ENCODE measurements around the gene TRIM50.
"Not testable (repeated sequence)": the region's sequence is repeated elsewhere in the genome, so short reads cannot be mapped to it uniquely, and the experiment has no call there.

TRIM50 gene

DNA sequence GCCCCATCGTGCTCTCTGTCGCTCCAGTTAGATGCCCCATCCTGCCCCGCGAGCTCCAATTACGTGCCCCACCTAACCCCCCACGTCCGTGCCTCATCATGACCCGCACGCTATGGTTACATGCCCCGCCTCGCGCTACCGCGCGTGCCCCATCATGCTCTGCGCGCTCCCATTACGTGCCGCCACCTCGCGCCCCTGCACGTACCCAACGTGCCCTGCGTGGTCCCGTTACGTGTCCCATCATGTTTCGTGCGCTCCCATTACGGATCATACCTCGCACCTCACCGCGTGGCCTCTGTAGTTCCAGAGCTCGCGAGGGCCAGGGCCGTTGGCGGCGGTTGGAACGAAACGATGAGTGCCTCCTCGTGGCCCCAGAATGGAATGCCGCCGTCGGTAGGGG, at the start of gene TRIM50, which contains the start of gene FKBP6:
Gene TRIM50 (minus strand): TSS at position 161 of the 400 bp plus-strand sequence. CDS start 3,295 bp downstream, outside the sequence.
Gene FKBP6 (plus strand): TSS at position 240 of the 400 bp plus-strand sequence. CDS start 268 bp downstream, outside the sequence.
- DNase-seq = not testable (repeated sequence)

DNA sequence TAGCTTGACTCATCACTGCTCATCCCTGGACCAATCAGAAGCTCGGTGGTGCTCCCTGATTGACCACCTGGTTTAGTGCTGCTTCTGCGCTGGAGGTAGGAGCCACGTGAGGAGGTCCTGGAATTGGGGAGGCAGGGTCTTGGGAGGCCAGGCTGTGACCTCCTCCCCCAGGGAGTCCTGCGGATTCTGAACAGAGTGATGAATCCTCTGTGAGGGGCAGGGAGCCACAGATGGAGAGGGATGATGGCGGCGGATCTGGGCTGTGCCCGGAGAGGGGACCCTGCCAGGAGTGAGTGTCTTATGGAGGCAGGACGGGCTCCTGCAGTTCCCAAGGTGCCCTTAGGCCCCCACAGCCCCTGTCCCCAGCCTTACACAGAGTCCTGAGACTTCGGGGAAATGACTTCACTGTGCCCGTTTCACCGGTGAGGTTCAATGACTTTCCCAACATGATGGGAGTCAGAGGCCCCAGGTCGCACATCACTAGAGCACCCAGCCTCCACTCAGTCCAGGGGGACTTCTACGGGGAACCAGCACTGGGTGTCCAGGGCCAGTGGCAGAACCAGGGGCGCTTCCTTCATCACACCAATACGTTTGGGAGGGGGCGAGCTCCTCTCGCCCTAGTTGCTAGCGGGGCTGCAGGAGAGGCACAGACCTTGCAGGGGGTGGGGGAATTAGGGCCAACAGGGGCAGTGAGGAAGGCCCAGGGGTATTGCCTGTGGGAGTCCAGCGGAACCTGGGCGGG, 49.0 kb upstream of the TRIM50 start:
- DNase-seq = no peak

DNA sequence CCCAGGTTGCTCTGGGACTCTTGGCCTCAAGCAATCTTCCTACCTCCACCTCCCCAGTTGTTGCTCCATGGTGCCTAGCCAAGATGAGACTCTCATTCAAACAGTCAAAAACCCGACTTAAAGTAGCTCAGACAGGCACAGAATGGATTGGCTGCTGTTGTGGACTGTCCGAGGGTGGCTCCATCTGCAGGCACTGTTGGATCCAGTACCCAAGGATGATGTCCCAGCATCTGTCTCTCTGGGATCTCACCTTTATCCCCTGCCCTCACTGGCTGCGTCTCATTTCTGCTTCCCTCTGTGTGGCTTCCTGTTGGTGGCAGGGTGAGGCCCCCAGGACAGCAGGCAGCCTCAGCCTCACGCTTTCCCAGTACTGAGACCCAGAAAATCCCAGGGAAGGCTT, 48.4 kb upstream of the TRIM50 start:
- DNase-seq = not testable (repeated sequence)

DNA sequence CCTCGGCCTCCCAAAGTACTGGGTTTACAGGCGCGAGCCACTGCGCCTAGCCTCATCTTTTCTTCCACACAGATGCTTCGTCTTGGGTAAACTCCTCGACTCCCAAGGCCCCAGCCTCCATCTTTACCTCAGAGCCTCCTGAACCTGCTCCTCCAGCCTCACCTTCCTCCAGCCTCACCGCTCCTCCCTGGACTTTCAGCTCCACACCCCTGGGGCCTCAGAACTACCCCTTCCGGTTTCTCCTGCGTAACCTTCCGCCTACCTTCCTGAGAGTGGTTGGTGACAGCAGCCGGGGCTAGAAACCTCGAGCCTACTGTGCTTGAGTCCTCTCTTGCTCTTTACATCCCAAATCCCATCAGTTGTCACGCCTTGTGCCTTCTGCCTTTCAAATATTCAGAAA, 45.9 kb upstream of the TRIM50 start:
- no peak for DNase-seq

DNA sequence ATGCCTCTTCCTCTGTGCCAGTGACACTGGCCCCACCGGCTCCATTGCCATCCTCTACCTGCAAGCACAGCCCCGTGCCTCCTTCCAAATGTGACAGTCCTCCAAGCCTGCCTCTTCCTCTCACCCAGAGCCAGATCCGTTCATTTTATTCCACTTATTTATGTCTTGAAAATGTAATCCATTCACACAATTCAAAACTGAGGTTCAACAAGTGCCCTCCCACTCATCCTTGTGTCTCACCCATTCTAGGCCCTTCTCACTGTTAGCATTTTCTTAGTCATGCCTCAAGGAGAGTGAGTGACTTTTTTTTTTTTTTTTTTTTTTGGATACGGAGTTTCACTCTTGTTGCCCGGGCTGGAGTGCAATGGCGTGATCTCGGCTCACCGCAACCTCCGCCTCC, 41.7 kb upstream of the TRIM50 start:
- no peak for DNase-seq

DNA sequence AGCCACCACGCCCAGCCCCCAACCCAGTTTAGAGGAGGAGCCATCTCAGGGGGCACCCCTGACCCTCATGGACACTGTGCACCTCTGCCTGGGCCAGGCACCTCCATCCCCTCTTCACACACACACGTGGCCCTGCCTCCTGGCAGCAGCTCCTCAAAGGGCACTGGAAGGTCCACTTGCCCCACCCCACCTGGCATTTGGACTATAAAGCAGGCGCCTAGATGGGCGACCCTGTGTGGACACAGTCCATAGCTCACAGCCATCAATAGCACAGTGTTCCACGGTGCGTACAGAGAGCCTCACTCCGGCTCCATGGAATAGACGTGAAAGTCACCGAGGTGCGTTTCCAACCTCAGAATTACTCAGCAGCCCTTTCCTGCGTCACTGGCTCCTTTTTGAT, 41.1 kb upstream of the TRIM50 start:
- no peak for DNase-seq

DNA sequence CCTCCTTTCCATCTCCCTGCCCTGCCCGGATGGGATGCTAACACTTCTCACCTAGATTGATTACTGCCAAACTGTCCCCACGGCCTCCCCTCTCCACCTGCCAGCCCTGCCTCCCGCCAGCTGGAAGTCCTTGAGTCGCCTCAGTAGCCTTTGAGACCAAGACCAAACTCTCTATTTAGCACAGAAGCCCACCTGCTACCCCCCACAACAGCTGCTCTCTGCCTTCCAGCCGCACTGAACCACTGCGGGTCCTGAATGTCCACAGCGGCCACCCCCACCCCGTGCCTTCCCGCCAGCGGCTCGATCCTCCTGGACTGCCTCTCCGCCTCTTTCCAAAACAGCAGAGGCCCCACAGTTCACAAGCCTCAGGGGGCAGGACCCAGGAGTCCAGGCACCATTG, 39.1 kb upstream of the TRIM50 start:
- no peak for DNase-seq

DNA sequence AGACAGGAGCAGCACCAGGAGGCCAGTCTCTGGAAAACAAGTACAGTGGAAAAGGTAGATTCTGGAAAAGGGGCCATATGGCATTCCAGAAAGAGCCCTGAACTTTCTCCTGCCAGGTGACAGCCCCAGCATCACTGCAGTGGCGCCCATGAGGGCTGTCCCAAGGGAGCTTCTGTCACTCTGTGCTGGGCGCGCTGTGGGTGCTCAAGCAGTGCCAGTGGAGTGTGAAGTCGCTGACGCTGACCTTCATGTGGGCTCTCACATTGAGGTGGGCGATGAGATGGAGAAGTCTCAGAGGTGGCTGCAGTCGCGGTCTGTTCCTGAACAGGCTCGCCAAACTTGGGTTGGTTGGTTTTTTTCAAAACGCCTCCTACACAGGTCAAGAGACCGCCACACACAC, 38.2 kb upstream of the TRIM50 start:
- DNase-seq = no peak

DNA sequence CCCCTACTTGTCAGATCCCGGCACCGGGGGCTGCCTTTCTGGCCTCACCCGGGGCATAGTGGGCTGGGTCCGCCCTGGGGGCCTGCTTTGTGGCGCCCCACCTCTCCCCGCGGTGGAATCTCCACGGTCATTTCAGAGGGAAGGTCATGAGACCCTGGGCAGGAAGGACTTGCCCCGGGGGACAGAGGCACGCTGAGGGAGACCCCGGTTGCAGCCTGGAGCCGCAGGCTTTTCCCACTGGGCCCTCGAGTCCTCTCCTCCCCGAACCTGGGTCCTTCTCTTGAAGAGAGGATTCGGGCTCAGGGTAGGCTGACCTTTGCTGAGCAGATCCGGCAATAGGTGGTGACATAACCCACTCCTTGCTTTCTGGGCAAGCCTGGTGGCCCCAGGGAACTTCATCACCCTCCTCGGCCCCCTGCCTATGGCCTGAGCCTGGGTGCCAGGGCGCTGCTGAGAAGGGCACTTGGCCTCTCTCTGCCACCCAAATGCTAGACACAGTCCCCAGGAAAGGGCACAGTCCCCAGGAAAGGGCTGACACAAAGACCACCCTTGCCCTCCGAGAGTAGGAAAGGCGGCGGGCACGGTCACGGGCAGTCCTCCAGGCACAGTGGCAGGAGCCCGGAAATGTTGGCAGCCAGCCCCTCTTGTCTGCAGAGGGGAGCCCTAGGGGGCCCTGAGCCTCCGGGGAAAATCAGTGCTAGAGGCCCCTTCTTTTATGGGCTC, 36.3 kb upstream of the TRIM50 start:
- DNase-seq = no peak

DNA sequence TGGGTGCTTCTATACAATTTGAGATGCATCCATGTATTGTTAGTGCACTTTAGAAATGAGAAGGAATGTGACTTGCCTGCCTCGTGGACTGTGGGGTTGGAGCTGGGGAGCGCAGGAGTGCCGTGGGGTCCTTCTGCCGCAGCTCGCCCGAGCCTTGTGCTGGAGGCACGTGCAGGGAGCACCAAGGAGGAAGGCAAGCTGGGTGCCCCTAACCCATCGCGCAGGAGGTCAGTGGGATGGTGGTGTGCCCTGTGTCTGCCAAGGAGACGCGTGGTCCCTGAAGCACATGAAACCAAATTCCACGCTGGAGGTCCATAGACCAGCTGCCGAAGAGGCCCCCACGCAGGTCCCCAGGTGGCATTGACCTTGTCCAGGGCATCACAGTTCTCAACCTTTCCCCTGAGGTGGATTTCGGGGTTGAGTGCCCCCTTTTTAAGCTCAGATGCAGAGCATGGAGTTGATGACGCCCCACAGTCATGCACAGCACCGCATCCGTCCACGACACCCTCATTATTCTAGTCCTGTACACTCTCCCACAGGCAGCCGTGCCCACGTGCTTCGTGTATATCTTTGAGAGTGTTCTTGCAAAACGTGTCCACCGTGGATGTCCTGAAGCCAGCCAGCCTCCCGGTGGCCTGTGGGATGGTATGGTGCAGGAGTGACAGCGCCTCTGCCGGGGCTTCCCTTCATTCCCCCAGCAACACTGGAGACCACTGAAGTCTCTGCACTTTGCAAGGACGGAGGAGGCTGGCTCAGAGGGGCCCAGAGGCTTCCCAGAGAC, 35.5 kb upstream of the TRIM50 start:
- no peak for DNase-seq

DNA sequence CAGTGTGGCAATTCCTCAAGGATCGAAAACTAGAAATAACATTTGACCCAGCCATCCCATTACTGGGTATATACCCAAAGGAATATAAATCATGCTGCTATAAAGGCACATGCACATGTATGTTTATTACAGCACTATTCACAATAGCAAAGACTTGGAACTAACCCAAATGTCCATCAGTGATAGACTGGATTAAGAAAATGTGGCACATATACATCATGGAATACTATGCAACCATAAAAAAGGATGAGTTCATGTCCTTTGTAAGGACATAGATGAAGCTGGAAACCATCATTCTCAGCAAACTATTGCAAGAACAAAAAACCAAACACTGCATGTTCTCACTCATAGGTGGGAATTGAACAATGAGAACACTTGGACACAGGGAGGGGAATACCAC, 32.7 kb upstream of the TRIM50 start:
- DNase-seq = not testable (repeated sequence)

DNA sequence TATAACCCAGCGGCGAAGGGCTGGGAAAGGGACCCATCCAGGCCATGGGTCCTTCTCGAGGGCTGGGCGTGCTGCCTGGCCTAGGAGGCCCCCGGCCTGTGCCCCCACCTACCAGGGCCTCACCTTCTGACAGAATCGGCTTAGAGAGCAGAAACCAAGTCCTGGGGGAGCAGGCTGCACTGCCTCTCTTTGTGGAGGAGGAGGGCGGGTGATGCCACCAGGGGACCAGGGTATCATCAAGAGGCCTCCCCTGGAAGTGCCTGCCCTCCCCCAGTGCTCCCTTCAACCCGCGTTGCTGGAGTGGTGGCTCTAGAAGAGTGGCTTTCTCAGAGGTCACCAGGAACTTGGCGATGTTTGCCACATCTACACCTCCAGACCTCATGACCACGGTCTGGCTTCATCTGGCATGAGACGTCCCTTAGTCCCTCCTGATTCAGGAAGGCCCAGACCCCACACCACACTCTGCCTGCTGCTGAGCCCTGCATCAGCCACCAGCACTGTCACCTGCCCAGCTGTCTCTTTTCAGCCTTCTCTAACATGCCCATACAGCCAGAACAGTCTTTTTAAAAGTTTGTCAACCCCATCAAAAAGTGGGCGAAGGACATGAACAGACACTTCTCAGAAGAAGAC, 32.0 kb upstream of the TRIM50 start:
- DNase-seq = no peak

DNA sequence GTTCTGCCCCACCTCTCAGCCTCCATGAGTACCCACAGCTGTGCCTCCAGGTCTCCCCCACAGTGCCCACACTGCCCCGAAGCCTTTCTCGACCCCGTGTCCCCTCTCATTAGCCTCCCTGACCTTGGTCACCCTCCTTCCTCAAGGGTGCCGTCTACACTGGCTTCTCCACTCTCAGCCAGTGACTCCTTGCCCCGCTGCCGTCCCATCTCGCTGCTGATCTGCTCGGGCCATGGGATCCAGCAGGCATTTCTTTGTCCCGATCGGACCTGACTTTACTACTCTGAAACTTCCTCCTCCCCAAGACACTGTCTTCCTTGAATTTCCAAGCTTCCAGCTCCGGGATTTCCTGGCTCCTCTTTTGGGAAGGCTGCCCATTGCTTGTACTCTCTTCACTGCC, 31.4 kb upstream of the TRIM50 start:
- DNase-seq = no peak

DNA sequence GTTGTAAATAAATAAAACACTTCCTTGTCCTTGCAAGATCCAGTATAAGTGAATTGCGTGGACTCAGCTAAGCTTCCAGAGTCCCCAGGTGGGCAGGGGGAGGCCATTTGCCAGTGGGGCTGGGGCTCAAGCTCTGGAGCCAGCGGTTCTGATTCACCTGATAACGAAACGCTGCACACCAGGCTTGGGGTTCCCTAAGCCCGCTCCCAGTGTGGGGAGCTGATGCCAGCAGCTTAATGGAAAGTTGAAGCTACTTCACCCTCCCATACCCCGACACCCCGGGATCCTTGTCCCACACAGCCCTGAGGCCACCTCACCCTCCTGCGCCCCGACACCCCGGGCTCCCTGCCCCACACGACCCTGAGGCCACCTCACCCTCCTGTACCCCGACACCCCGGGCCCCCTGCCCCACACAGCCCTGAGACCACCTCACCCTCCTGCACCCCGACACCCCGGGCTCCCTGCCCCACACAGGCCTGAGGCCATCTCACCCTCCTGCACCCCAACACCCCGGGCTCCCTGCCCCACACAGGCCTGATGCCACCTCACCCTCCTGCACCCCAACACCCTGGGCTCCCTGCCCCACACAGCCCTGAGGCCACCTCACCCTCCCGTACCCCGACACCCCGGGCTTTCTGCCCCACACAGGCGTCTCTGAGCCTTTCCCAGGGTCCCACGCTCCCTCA, 30.9 kb upstream of the TRIM50 start:
- no peak for DNase-seq

DNA sequence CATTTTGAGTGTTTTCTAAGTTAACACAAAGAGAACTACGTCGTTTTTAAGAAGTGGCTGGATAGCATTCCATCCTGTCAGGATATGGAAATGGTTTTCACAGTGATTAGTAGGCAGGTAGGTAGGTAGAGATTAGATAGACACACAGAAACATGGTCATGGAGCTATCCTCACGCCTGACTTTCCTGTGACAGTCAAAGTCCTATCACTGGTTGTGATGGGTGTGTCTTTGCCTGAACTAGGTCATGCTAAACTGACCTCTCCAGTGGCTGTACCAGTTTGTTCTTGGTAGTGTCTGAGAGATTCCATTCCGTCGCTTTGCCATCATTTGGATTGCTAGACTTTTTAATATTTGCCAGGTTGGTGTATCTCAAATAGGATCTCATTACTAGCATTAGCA, 28.3 kb upstream of the TRIM50 start:
- no peak for DNase-seq

DNA sequence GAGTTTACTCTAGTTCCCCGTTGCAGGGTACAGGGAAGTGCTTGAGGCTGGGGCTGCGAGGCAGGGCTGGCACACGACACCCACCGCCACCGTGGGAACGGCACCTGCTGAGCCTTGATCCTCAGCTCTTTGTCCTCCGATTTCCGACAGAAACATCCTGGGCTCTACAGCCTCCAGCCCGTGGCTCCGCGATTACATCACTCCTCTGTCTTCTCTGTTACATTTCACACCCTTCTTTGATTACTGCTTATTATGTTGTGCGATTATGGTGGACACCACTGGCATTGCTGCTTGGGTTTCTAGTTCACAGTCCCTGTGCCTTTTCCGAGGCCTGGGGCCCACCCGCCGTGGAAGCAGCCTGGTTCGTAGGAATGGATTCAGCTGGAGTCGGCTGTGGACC, 26.9 kb upstream of the TRIM50 start:
- DNase-seq = no peak

DNA sequence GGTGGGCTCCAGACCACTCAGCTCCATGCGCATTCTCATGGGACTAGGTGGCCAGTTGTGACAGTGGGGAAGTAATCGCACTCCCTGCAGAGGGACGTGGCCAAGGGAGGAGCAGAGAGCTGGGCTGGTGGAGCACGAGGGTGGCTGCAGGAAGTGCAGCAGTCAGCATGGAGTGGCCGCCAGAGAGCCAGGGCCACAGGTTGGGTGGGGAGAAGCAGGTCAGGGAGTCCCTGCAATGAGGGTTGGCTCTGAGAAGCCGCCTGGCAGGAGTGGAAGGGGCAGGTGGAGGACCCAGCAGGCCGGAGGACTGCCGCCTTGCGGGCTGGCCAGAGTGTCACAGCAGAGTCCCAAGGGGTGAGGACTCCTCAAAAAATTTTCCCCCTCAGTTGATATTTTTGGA, 26.3 kb upstream of the TRIM50 start:
- no peak for DNase-seq

DNA sequence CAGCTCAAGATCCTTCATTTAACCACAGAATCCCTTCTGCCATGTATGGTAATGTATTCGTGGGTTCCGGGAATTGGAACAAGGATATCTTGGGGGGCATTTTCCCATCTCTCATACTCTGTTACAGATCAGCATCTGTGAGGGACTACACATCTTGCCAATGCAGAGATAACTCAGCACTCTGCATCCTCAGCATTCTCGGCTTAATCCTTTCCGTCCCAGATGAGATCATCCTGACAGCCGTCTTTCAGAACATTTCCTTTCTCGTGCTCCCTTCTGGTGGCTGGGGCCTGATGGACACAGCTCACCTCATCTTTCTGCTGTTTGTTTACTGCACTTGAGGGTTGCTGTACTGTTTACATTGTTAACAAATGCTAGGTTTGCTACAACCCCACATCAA, 25.4 kb upstream of the TRIM50 start:
- DNase-seq = no peak

DNA sequence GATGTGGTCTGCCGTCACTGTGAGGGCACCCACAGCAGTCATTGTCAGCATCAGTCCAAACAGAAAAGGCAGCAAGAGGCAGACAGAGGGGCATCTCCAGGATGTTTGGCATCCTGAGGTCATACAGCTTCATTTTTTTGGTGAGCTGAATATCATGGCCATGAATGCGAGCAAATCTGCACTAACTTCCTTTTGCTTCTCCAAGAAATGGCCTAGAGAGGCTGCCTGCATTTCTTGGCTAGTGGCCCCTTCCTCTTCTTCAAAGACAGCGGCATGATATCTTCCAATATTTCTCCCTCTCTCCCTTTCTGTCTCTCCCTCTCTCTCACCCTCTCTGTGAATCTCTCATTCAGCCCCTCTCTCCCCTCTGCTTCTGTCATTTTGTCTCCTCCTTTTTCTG, 24.9 kb upstream of the TRIM50 start:
- no peak for DNase-seq

DNA sequence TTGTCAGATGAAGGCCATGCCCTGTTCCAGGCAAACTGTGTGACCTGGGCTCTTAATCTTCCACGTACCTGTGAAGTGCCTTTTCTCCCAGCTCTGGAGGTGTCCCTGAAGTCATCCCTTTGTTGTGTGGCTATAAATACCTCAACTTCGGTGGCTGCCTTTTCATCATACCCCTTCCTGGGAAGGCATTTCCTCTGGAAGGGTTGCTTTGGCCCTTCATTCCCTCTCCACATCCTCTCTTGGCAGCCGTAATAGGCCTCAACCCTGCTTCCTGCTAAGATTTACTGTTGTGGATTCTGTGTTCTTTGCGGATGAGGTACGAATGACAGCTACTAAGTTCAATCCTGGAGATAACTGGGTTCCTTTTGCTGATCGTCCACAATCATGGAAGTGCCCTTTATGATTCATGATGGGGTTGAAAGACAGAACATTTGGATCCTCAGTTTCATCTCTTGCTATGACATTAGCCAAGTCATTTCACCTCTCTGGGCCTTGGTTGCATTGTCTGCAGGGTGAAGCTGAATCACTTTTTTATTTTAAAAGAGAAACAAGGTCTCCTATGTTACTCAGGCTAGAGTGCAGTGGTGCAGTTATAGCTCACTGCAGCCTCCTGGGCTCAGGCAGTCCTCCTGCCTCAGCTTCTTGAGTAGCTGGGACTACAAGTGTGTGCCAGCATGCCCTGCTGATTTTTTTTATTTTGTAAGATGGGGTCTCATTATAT, 23.7 kb upstream of the TRIM50 start:
- no peak for DNase-seq

DNA sequence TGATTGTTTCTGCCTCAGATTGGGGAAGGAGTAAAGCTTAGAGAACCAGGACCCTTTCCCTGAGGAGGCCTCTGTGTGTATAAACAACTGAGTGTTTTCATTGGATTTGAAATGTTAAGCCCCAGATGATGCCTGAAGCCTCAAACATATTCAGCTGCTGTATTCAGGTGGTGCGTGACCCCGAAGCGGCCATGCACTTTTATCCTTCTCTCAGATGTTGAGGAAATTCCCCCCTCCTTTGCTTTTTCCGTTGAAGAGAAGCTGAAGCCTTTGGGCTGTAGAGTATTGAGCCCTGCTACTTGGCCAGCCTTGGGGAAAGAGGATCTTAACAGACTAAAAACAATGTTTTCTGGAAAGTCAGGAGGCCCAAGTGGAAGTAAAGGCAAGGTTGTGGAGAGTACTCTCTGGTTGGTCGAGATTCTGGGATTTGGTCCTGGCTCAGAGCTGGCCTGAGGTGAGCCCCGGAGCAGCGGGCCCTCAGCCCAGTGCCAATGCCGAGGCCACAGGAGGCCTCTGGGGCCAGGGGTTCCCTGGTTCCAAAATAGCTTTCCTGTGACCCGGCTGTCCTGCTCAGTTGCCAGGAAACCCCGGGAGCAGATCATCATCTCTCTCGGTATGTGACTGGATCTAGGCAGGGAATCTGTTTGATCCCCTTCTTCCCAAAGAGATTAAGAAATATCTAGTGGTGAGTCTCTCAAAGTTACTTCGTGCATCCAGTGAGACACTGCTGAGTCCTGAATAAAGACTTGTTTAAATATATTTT, 22.6 kb upstream of the TRIM50 start:
- DNase-seq = no peak
